Measurements from ENCODE around the gene SHANK1.

The SHANK1 gene

GRCh38 chr19:50647879-50648615, 71.6 kb downstream of the SHANK1 start:
- Histone ChIP-seq H3K4me1 (no peaks in the 10 kb centered on the region), H3K27me3 (ENCODE audit: low read depth) (peaks cover 11% of the 10 kb centered on the region; the same call in 1 of the 2 replicates), H3K9me3 (no peaks in the 10 kb centered on the region), H3K36me3 (replicated peaks) (no peaks in the 10 kb centered on the region), H3K4me3 (no peak overlapping the region)
- in situ Hi-C loops (cut with MboI; ENCODE audit: low sequenced_read_pairs) = no loop called here
- no peak for DNase-seq (ENCODE audit: low spot score in 2 of 2)

GRCh38 chr19:50646074-50646807, 73.4 kb downstream of the SHANK1 start:
- Histone ChIP-seq H3K4me1 (no peaks in the 10 kb centered on the region), H3K36me3 (replicated peaks) (no peaks in the 10 kb centered on the region), H3K27me3 (ENCODE audit: low read depth) (peaks cover 11% of the 10 kb centered on the region; the same call in 1 of the 2 replicates), H3K4me3 (no peak overlapping the region), H3K9me3 (no peaks in the 10 kb centered on the region)
- no peak for DNase-seq (ENCODE audit: low spot score in 2 of 2)
- in situ Hi-C loops (cut with MboI; ENCODE audit: low sequenced_read_pairs) = no loop called here

- in situ Hi-C loops (cut with MboI; ENCODE audit: low sequenced_read_pairs) = no loop called here
- no peaks in the 10 kb centered on the region for H3K4me1 ChIP-seq
- no peak overlapping the region for H3K4me3 ChIP-seq
- no peaks in the 10 kb centered on the region for H3K36me3 ChIP-seq (replicated peaks)
- no peak for DNase-seq (ENCODE audit: low spot score in 2 of 2)
- H3K9me3 ChIP-seq = no peaks in the 10 kb centered on the region
- peaks cover 11% of the 10 kb centered on the region; the same call in 1 of the 2 replicates for H3K27me3 ChIP-seq (ENCODE audit: low read depth)
Measured at GRCh38 chr19:50645107-50645506, 74.5 kb downstream of the SHANK1 start.

DNA sequence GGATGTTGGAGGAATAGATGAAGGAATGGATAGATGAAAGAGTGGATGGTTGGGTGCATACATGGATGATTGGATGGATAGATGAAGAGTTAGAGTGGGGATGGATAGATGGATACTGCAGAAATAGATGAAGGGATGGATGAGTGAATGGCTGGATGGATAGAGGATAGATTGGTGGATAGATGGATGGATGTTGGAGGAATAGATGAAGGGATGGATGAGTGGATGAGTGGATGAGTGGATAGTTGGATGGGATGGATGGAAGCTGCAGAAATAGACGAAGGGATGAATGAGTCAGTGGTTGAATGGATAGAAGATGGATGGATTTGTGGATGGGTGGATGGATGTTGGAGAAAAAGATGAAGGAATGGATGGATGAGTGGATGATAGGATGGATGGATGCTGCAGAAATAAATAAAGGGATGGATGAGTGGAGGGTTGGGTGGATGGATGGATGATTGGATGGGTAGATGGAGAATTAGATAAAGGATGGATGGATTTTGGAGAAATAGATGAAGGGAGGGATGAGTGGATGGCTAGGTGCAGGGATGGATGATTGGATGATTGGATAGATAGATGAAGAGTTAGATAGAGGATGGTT, 75.2 kb downstream of the SHANK1 start:
- no peak overlapping the region for H3K4me3 ChIP-seq
- DNase-seq (ENCODE audit: low spot score in 2 of 2) = no peak
- in situ Hi-C loops (cut with MboI; ENCODE audit: low sequenced_read_pairs) = no loop called here
- no peaks in the 10 kb centered on the region for H3K4me1 ChIP-seq
- H3K36me3 ChIP-seq (replicated peaks) = no peaks in the 10 kb centered on the region
- peaks cover 11% of the 10 kb centered on the region; the same call in 1 of the 2 replicates for H3K27me3 ChIP-seq (ENCODE audit: low read depth)
- H3K9me3 ChIP-seq = no peaks in the 10 kb centered on the region

DNA sequence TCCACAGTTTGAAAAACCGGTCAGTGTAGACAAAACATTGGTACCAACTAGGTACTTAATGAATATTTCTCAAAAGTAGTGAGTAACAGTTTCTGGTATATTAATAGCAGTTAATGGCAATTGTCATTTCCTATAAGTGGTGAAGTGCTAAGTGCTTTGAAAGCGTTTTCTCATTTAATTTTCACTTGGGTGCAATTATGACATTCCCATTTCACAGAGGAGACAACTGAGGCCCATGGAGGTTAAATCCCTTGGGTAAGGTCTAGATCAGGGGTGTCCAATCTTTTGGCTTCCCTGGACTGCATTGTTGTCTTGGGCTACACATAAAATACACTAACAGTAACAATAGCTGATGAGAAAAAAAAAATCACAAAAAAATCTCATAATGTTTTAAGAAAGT, 79.2 kb downstream of the SHANK1 start:
- DNase-seq (ENCODE audit: low spot score in 2 of 2) = no peak
- H3K4me3 ChIP-seq = no peak overlapping the region
- no peaks in the 10 kb centered on the region for H3K9me3 ChIP-seq
- peaks cover 15% of the 10 kb centered on the region for H3K27me3 ChIP-seq (ENCODE audit: low read depth)
- in situ Hi-C loops (cut with MboI; ENCODE audit: low sequenced_read_pairs) = no loop called here
- no peaks in the 10 kb centered on the region for H3K36me3 ChIP-seq (replicated peaks)
- no peaks in the 10 kb centered on the region for H3K4me1 ChIP-seq

- Histone ChIP-seq H3K4me3 (peak within 1 kb of the TSS; percentile 46), H3K4me1 (no peaks in the 10 kb centered on the region), H3K27me3 (ENCODE audit: low read depth) (peaks cover 13% of the 10 kb centered on the region), H3K36me3 (replicated peaks) (no peaks in the 10 kb centered on the region), H3K9me3 (no peaks in the 10 kb centered on the region; the same call in 1 of the 2 replicates)
- in situ Hi-C loops (cut with MboI; ENCODE audit: low sequenced_read_pairs) = no loop called here
- peak; percentile 64 to 78 for DNase-seq (ENCODE audit: low spot score in 2 of 2)
Measured at GRCh38 chr19:50639121-50640112, 80.2 kb downstream of the SHANK1 start, which contains the start of gene SYT3. Gene SYT3, minus strand, starts transcription at chr19:50639881. Its CDS starts 2,470 bp downstream, at chr19:50637411.

GRCh38 chr19:50638600-50638999, 81.0 kb downstream of the SHANK1 start:
- DNase-seq (ENCODE audit: low spot score in 2 of 2) = no peak
- Histone ChIP-seq H3K27me3 (ENCODE audit: low read depth) (peaks cover 13% of the 10 kb centered on the region), H3K4me3 (no peak overlapping the region; the same call in 1 of the 2 replicates), H3K9me3 (peaks cover 3% of the 10 kb centered on the region; the same call in 1 of the 2 replicates), H3K4me1 (no peaks in the 10 kb centered on the region), H3K36me3 (replicated peaks) (no peaks in the 10 kb centered on the region)
- in situ Hi-C loops (cut with MboI; ENCODE audit: low sequenced_read_pairs) = no loop called here

- no peak overlapping the region for H3K4me3 ChIP-seq
- peaks cover 13% of the 10 kb centered on the region for H3K27me3 ChIP-seq (ENCODE audit: low read depth)
- in situ Hi-C loops (cut with MboI; ENCODE audit: low sequenced_read_pairs) = no loop called here
- peaks cover 3% of the 10 kb centered on the region; the same call in 1 of the 2 replicates for H3K9me3 ChIP-seq
- H3K4me1 ChIP-seq = no peaks in the 10 kb centered on the region
- no peaks in the 10 kb centered on the region for H3K36me3 ChIP-seq (replicated peaks)
- DNase-seq (ENCODE audit: low spot score in 2 of 2) = no peak
Measured at GRCh38 chr19:50636317-50637085, 83.1 kb downstream of the SHANK1 start.

- Histone ChIP-seq H3K4me3 (no peak overlapping the region), H3K27me3 (ENCODE audit: low read depth) (peaks cover 12% of the 10 kb centered on the region), H3K9me3 (peaks cover 3% of the 10 kb centered on the region; the same call in 1 of the 2 replicates), H3K36me3 (replicated peaks) (no peaks in the 10 kb centered on the region), H3K4me1 (no peaks in the 10 kb centered on the region)
- in situ Hi-C loops (cut with MboI; ENCODE audit: low sequenced_read_pairs) = no loop called here
- no peak for DNase-seq (ENCODE audit: low spot score in 2 of 2)
Measured at GRCh38 chr19:50633973-50634372, 85.6 kb downstream of the SHANK1 start.

DNA sequence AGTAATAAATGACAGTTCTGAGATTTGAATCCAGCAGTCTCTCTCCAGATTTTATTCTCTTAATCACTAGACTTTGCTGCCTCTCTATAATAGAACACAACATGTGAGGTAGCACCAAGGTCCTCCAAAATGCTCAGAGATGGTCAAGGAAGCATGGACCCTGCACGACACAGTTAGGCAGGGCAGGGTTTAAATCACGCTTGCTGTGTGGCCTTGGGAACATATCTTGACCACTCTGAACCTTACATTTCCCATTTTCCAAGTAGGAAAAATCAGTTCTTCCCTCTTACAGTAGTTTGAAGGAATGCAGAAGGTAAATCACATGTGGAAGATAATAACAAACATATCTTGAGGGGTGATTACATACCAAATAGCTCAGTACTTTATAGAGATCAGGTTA, 86.2 kb downstream of the SHANK1 start:
- in situ Hi-C loops (cut with MboI; ENCODE audit: low sequenced_read_pairs) = no loop called here
- Histone ChIP-seq H3K36me3 (replicated peaks) (no peaks in the 10 kb centered on the region), H3K4me1 (no peaks in the 10 kb centered on the region), H3K9me3 (peaks cover 3% of the 10 kb centered on the region; the same call in 1 of the 2 replicates), H3K4me3 (no peak overlapping the region), H3K27me3 (ENCODE audit: low read depth) (peaks cover 6% of the 10 kb centered on the region)
- DNase-seq (ENCODE audit: low spot score in 2 of 2) = no peak

- in situ Hi-C loops (cut with MboI; ENCODE audit: low sequenced_read_pairs) = no loop called here
- H3K4me3 ChIP-seq = no peak overlapping the region
Measured at GRCh38 chr19:50632151-50632835, 87.3 kb downstream of the SHANK1 start.

GRCh38 chr19:50629801-50630200, 89.8 kb downstream of the SHANK1 start:
- Histone ChIP-seq H3K27me3 (ENCODE audit: low read depth) (no peaks in the 10 kb centered on the region), H3K4me3 (no peak overlapping the region), H3K9me3 (peaks cover 3% of the 10 kb centered on the region; the same call in 1 of the 2 replicates), H3K36me3 (replicated peaks) (no peaks in the 10 kb centered on the region), H3K4me1 (no peaks in the 10 kb centered on the region)
- in situ Hi-C loops (cut with MboI; ENCODE audit: low sequenced_read_pairs) = no loop called here
- DNase-seq (ENCODE audit: low spot score in 2 of 2) = no peak

More at GRCh38 chr19:50632151-50632835, 87.3 kb downstream of the SHANK1 start:
- no peak for DNase-seq (ENCODE audit: low spot score in 2 of 2)
- H3K36me3 ChIP-seq (replicated peaks) = no peaks in the 10 kb centered on the region
- H3K9me3 ChIP-seq = peaks cover 3% of the 10 kb centered on the region; the same call in 1 of the 2 replicates
- no peaks in the 10 kb centered on the region for H3K27me3 ChIP-seq (ENCODE audit: low read depth)
- H3K4me1 ChIP-seq = no peaks in the 10 kb centered on the region

Data from HAP-1 (cell line).